HepG2 (cell line): ENCODE data around the gene C5orf58. TPM values are rescaled to one million over a fixed set of nuclear protein-coding genes. Genes with fewer than 3 reads are reported as not detected.

Experiments used
- ATAC-seq: fragments of 200-7000 bp; cut with Tn5 transposase; 3 replicates; pipeline ENCODE4 v1.9.1; 2020; ENCODE audit warnings: mild to moderate bottlenecking, moderate library complexity
- BruUV-seq: library from RNA; stranded (reverse); fragments of 400-500 nt; replicated peaks from 2 replicates; lab custom pipeline; 2021; lab: Mats Ljungman, UMichigan
- CTCF ChIA-PET: fragments of 300-600 bp; formaldehyde crosslinking; extraction: SDS; loops from one replicate; lab custom pipeline; 2021; ENCODE audit warnings: low total read pairs, inconsistent platforms, low intra/inter-chr PET ratio; lab: Yijun Ruan, JAX
- POLR2A ChIA-PET: fragments of 350-600 bp; sonication (Branson Sonifier 250); formaldehyde crosslinking; loops from one replicate; lab custom pipeline; 2020; ENCODE audit warnings: antibody characterized with exemption, inconsistent platforms; lab: Yijun Ruan, JAX
- DNase-seq: peaks from one replicate; pipeline ENCODE4 v3.0.0-alpha.2; 2015; ENCODE audit warnings: low spot score
- FAIRE-seq: peaks from 3 replicates; lab custom pipeline; 2011; peaks lifted over from hg19 to GRCh38; lab: Jason Lieb, UNC
- H2AFZ ChIP-seq: one replicate; pipeline ENCODE4 v1.6.1; 2011; ENCODE audit warnings: low read length, inconsistent platforms
- H3K27ac ChIP-seq: fragments of 300-600 bp; 3 replicates; pipeline ENCODE4 v1.8.0; 2011; ENCODE audit warnings: mixed run types, mild to moderate bottlenecking, mixed read lengths, low read length, inconsistent platforms; ENCODE audit not compliant: insufficient read depth; ENCODE audit errors: extremely low read length
- H3K27me3 ChIP-seq, 2 experiments: fragments of 200-600 bp in 1 of 2; 2 replicates in 1 of 2; 3 replicates in 1 of 2; pipeline versions ENCODE4 v1.6.0 to v1.8.0; 2011; ENCODE audit warnings: low read length in 2 of 2, mild to moderate bottlenecking in 2 of 2, moderate library complexity in 2 of 2, inconsistent platforms in 1 of 2; ENCODE audit not compliant: insufficient read depth in 2 of 2, control insufficient read depth in 1 of 2
- H3K36me3 ChIP-seq, 2 experiments: fragments of 200-600 bp in 1 of 2; replicated peaks in 1 of 2; 2 replicates in 1 of 2; 3 replicates in 1 of 2; pipeline versions ENCODE4 v1.5.1 to v1.8.0; 2011; ENCODE audit warnings: low read length in 2 of 2, inconsistent platforms in 1 of 2; ENCODE audit not compliant: insufficient read depth in 2 of 2, control insufficient read depth in 1 of 2
- H3K4me1 ChIP-seq: 2 replicates; pipeline ENCODE4 v1.5.1; 2012; ENCODE audit warnings: low read length, inconsistent platforms; ENCODE audit not compliant: insufficient read depth
- H3K4me2 ChIP-seq: 2 replicates; pipeline ENCODE4 v1.6.0; 2011; ENCODE audit warnings: low read depth, low read length, inconsistent platforms
- H3K4me3 ChIP-seq, 3 experiments: fragments of 200-600 bp in 1 of 3; sonication (generic), shearing (Covaris generic) in 1 of 3; replicated peaks in 1 of 3; 2 replicates each; pipeline ENCODE4 v1.5.1; 2011 to 2016; ENCODE audit warnings: low read length in 3 of 3, inconsistent platforms in 2 of 3, low read depth in 2 of 3, mild to moderate bottlenecking in 2 of 3, control low read depth in 1 of 3, mixed read lengths in 1 of 3; ENCODE audit not compliant: insufficient read depth in 1 of 3
- H3K79me2 ChIP-seq: one replicate; pipeline ENCODE4 v1.6.1; 2011; ENCODE audit warnings: low read length, inconsistent platforms; ENCODE audit not compliant: insufficient read depth
- H3K9ac ChIP-seq: 2 replicates; pipeline ENCODE4 v1.6.0; 2011; ENCODE audit warnings: mild to moderate bottlenecking, low read depth, low read length, inconsistent platforms; ENCODE audit not compliant: insufficient read depth
- H3K9me3 ChIP-seq: 2 replicates; pipeline ENCODE4 v1.5.1; 2012; ENCODE audit warnings: mild to moderate bottlenecking, low read length
- H4K20me1 ChIP-seq: 2 replicates; pipeline ENCODE4 v1.6.0; 2011; ENCODE audit warnings: inconsistent platforms, mild to moderate bottlenecking, low read length, moderate library complexity; ENCODE audit not compliant: insufficient read depth
- GLI4 ChIP-seq: sonication (generic); formaldehyde crosslinking; IDR thresholded peaks from 2 replicates; pipeline ENCODE4 v1.5.1; 2020; ENCODE audit warnings: missing genetic modification reagents, mild to moderate bottlenecking, moderate library complexity, borderline replicate concordance
- NCOA5 ChIP-seq: sonication (generic); formaldehyde crosslinking; IDR thresholded peaks from 2 replicates; pipeline ENCODE4 v1.4.0; 2020; ENCODE audit warnings: missing genetic modification reagents
- NR3C1 ChIP-seq: sonication (generic); formaldehyde crosslinking; IDR thresholded peaks from 2 replicates; pipeline ENCODE4 v1.4.0; 2020; ENCODE audit warnings: missing genetic modification reagents
- ZFP82 ChIP-seq: sonication (generic); formaldehyde crosslinking; IDR thresholded peaks from 2 replicates; pipeline ENCODE4 v1.5.1; 2020; ENCODE audit warnings: mild to moderate bottlenecking, missing genetic modification reagents, borderline replicate concordance
- ZNF12 ChIP-seq: sonication (generic); formaldehyde crosslinking; IDR thresholded peaks from 2 replicates; pipeline ENCODE4 v1.5.0; 2020; ENCODE audit warnings: missing genetic modification reagents
- ZNF614 ChIP-seq: IDR thresholded peaks from 2 replicates; pipeline ENCODE4 v1.6.1; 2018; ENCODE audit warnings: missing biosample characterization, missing genetic modification reagents, inconsistent platforms, borderline replicate concordance
- WGBS: methylation state at CpG from one replicate; pipeline ENCODE4 v1.1.6; 2017; ENCODE audit warnings: low lambda C conversion rate; 5-methylcytosine and 5-hydroxymethylcytosine counted together
- in situ Hi-C: cut with HindIII; loops from 2 replicates; pipeline ENCODE4 v1.10.0; 2017; ENCODE audit warnings: low pct_unique_long_range_greater_than_20kb; ENCODE audit not compliant: extremely low pct_ligation_motif_present
- intact Hi-C: fragments of 100-400 bp; cut with micrococcal nuclease; formaldehyde crosslinking; loops from one replicate; pipeline ENCODE4 v1.10.0; 2022; ENCODE audit not compliant: unreplicated experiment
- polyA plus RNA-seq, 8 experiments: library from polyadenylated mRNA; depleted of rRNA in 3 of 8; stranded (reverse) in 7 of 8; unstranded in 1 of 8; fragments of >200 nt; fragmentation: Illumina TruSeq in 4 of 8; extraction: Trizol in 4 of 8; gene quantifications; 2 replicates each; pipeline versions ENCODE4 v1.2.1 to v1.2.3, GENCODE V29; 2011 to 2016; ENCODE audit warnings: low read depth in 4 of 8, missing spikeins in 1 of 8, mixed read lengths in 1 of 8; ENCODE audit not compliant: insufficient read depth in 1 of 8
- total RNA-seq, 5 experiments: library from RNA; depleted of rRNA; stranded (reverse); fragments of >200 nt; fragmentation: Illumina TruSeq; extraction: Trizol; gene quantifications; 2 replicates each; pipeline ENCODE4 v1.2.3, GENCODE V29; 2016; ENCODE audit warnings: low read depth in 1 of 5
- TF ChIP-seq, protein P1 (sequence below): sonication (generic); formaldehyde crosslinking; IDR thresholded peaks from 2 replicates; pipeline ENCODE4 v1.8.0; 2022; ENCODE audit warnings: mild to moderate bottlenecking, missing genetic modification reagents, moderate library complexity
- TF ChIP-seq, protein P2 (sequence below): sonication (generic); formaldehyde crosslinking; IDR thresholded peaks from 2 replicates; pipeline ENCODE4 v1.5.0; 2020; ENCODE audit warnings: mild to moderate bottlenecking, missing genetic modification reagents

Gene C5orf58
- total and polyA plus RNA-seq, 2 of the 13 experiments (the other 11 are each of a cell fraction or from before 2014, with no cell fraction given) = not detected

DNA sequence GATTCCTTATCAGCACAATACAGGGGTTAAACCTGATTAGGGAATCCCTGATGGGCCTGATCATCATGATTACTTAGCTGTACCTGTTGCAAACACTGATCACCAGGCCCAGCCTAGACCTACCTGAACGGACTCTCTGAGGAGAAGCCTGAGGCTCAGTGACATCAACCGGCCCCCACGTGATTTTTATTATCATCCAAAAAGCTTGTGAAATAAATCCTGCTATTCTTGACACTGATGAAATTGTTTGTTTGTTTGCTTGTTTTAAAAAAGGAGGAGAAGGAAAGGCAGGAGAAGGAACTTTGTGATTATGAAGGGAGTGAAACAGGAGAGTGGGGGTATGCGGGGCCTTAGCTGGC lies 46.7 kb downstream of the C5orf58 start:
- Histone ChIP-seq H3K9ac (no peak overlapping the region), H3K4me1 (no peaks in the 10 kb centered on the region), H3K27me3 (peaks cover 0 to 1% of the 10 kb centered on the region in 2 experiments; a peak in 1 of 5 replicates), H3K4me2 (no peak overlapping the region), H3K4me3 (no peak overlapping the region), H3K27ac (no peak overlapping the region), H3K9me3 (no peaks in the 10 kb centered on the region), H4K20me1 (no peaks in the 10 kb centered on the region)
- BruUV-seq = no TSS peak
- intact Hi-C loops = no loop called here
- POLR2A ChIA-PET = no interaction called here
- ATAC-seq = no peak
- no peak for DNase-seq
- FAIRE-seq = no peak
- TF ChIP-seq, protein P1, sequence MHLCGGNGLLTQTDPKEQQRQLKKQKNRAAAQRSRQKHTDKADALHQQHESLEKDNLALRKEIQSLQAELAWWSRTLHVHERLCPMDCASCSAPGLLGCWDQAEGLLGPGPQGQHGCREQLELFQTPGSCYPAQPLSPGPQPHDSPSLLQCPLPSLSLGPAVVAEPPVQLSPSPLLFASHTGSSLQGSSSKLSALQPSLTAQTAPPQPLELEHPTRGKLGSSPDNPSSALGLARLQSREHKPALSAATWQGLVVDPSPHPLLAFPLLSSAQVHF (CRISPR knock-in tag) = no peak
- no peak for TF ChIP-seq ZNF12 (CRISPR knock-in tag)
- TF ChIP-seq ZFP82 = no peak
- no peak for TF ChIP-seq ZNF614 (CRISPR knock-in tag)
- TF ChIP-seq GLI4 (CRISPR knock-in tag) = no peak
- TF ChIP-seq NR3C1 (CRISPR knock-in tag) = no peak
- TF ChIP-seq, protein P2, sequence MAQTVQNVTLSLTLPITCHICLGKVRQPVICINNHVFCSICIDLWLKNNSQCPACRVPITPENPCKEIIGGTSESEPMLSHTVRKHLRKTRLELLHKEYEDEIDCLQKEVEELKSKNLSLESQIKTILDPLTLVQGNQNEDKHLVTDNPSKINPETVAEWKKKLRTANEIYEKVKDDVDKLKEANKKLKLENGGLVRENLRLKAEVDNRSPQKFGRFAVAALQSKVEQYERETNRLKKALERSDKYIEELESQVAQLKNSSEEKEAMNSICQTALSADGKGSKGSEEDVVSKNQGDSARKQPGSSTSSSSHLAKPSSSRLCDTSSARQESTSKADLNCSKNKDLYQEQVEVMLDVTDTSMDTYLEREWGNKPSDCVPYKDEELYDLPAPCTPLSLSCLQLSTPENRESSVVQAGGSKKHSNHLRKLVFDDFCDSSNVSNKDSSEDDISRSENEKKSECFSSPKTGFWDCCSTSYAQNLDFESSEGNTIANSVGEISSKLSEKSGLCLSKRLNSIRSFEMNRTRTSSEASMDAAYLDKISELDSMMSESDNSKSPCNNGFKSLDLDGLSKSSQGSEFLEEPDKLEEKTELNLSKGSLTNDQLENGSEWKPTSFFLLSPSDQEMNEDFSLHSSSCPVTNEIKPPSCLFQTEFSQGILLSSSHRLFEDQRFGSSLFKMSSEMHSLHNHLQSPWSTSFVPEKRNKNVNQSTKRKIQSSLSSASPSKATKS (CRISPR knock-in tag) = no peak
- no peak for TF ChIP-seq NCOA5 (CRISPR knock-in tag)
- TF ChIP-seq, all 625 proteins: peak for 0
- 29% methylated on average over 4 of the region's 4 CpGs for WGBS
- Histone ChIP-seq H2AFZ (no peak overlapping the region), H3K79me2 (no peaks in the 10 kb centered on the region), H3K36me3 (no peaks in the 10 kb centered on the region)
- CTCF ChIA-PET = no interaction called here
- in situ Hi-C loops = no loop called here
